ENCODE results near the gene KRTAP1-1. TPM values are rescaled to one million over a fixed set of nuclear protein-coding genes. Genes with fewer than 3 reads are reported as not detected.
"Not testable (repeated sequence)": the region's sequence is repeated elsewhere in the genome, so short reads cannot be mapped to it uniquely, and the experiment has no call there.

The KRTAP1-1 gene
- total and polyA plus RNA-seq, 2 of the 4 experiments (the other 2 are of a cell fraction), result 0.90 to 1.2 TPM

DNA sequence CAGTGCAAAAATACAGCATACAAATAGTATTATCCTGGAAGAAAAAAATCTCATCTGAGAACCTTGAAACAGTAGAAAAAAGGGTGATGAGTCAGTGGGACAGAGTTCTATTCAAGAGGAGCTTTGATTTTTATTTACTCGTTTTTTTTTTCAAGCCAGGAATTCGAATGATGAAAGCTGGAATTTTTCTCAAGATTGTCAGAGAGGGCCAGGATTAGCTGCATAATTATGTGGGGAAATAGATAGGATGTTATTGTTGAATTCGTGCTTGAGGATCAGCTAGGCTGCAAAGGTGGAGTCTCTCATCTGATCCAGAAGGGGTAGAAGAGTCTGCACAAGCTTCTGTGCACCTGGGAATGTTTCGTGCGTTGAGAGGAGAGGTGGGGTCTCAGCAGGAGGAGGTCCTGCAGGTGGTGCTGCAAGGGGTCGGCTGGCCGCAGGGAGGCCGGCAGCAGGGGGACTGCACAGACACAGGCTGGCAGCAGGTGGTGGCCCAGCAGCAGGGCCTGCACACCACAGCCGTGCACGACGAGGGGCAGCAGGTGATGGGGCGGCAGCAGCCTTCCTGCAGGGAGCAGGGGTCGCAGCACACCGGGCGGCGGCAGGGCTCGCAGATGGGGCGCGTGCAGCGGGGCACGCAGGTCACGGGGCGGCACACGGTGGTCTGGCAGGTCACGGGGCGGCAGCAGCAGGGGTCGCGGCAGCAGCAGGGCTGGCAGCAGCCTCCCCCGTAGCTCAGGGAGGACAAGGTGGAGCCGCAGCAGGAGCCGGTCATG is 18.2 kb upstream of the KRTAP1-1 start:
- H3K36me3 ChIP-seq (ENCODE audit: control insufficient read depth, insufficient read depth, low read length); H2AFZ ChIP-seq (replicated peaks; ENCODE audit: low read length, poor library complexity); H3K9me1 ChIP-seq (ENCODE audit: insufficient read depth, low read length); H4K20me1 ChIP-seq (ENCODE audit: insufficient read depth, low read length); H3K79me1 ChIP-seq (ENCODE audit: low read depth in 1 of 2, low read length in 2 of 2); in situ Hi-C loops (cut with MboI; ENCODE audit: low sequenced_read_pairs); dilution Hi-C loops (cut with HindIII; ENCODE audit: low sequenced_read_pairs, unreplicated experiment); H3K9me3 ChIP-seq (ENCODE audit: control insufficient read depth, insufficient read depth, low read length); H3K27me3 ChIP-seq (ENCODE audit: control insufficient read depth, insufficient read depth, low read length); H2AK9ac ChIP-seq (replicated peaks; ENCODE audit: low read depth, low read length, poor library complexity); H3K4me3 ChIP-seq (ENCODE audit: insufficient read depth, low read depth, low read length): not testable (repeated sequence)
- Histone ChIP-seq H3K9ac (ENCODE audit: low read depth, low read length) (peak overlapping the region; percentile 55; the same call in 1 of the 2 replicates), H3K27ac (ENCODE audit: insufficient read depth, low read length) (peak overlapping the region; percentile 94), H3K4me2 (ENCODE audit: low read depth, low read length) (peak overlapping the region; percentile 72), H3K23ac (ENCODE audit: low read depth, low read length) (peak overlapping the region; percentile 93; the same call in 1 of the 2 replicates), H4K8ac (ENCODE audit: low read depth in 2 of 2, low read length in 2 of 2) (peak overlapping the region; percentile 10 to 67), H3K18ac (ENCODE audit: low read depth, low read length) (peak overlapping the region; percentile 76), H4K5ac (ENCODE audit: low read depth, low read length) (peak overlapping the region; percentile 91; the same call in 1 of the 2 replicates), H2BK15ac (ENCODE audit: low read depth, low read length) (peak overlapping the region; percentile 25; the same call in 1 of the 3 replicates), H3K56ac (ENCODE audit: extremely low read depth, insufficient read depth, low read length) (peak overlapping the region; percentile 71; the same call in 1 of the 2 replicates), H3K4me1 (ENCODE audit: control insufficient read depth, insufficient read depth, low read length) (peaks cover 16% of the 10 kb centered on the region), H3K4ac (ENCODE audit: low read depth, low read length) (peak overlapping the region; percentile 93), H2BK20ac (ENCODE audit: low read depth, low read length) (peak overlapping the region; percentile 98), H2BK5ac (ENCODE audit: low read depth, low read length, poor library complexity, severe bottlenecking) (peak overlapping the region; percentile 98), H4K91ac (ENCODE audit: insufficient read depth, low read depth, low read length) (peak overlapping the region; percentile 89), H2BK120ac (ENCODE audit: low read depth, low read length) (peak overlapping the region; percentile 99), H2AK5ac (ENCODE audit: low read depth, low read length) (peak overlapping the region; percentile 93), H3K14ac (replicated peaks; ENCODE audit: low read depth, low read length) (peak overlapping the region; percentile 79; the same call in 1 of the 2 replicates)
- intact Hi-C loops (cut with micrococcal nuclease), result loop anchor here (2.0 to 5.0 kb wide), 6 partner anchors 102 to 588 kb away; no protein-coding TSS in a partner anchor
- TSS peak; percentile 81 for BruUV-seq (replicated peaks)
- peak; percentile 35 for ATAC-seq (ENCODE audit: low read depth)
- TF ChIP-seq FOS (IDR thresholded peaks at IDR 0.05; ENCODE audit: low read depth, low read length) (0 out of 2 replicates have a peak, but pooled peaks have one; percentile 47), CEBPB (IDR thresholded peaks at IDR 0.05; ENCODE audit: low read depth, low read length) (peak; percentile 74)
- ChIA-PET POLR2A (ENCODE audit: unreplicated experiment) (interaction anchor here (0.6 to 3.0 kb wide), 3 partner anchors 11 to 510 kb away, joined by 3 to 12 read pairs (median 5); no protein-coding TSS in a partner anchor), CTCF (interaction anchor here (0.7 to 2.1 kb wide), 2 partner anchors 254 to 263 kb away, joined by 3 to 7 read pairs; no protein-coding TSS in a partner anchor)
- 0% methylated on average over 1 of the region's 31 CpGs; no CpG with 5 or more reads in 1 of the 2 experiments for WGBS, 2 experiments (ENCODE audit: extremely low coverage in 2 of 2, insufficient read length in 1 of 2)
- peak; percentile 94 for DNase-seq
